Measurements from ENCODE around the gene TTR.
A peak's percentile ranks its signal among the peaks of the same experiment; 100 is the strongest.

The TTR gene
- total RNA-seq, result 0 to 0.18 (median 0) reads per million in 18 experiments

GRCh38 chr18:31591628-31592027 is at the start of gene TTR:
TSS of gene TTR (plus strand) at chr18:31591877. CDS start at chr18:31591903, 26 bp downstream.
- DNase-seq, result no peak

DNA sequence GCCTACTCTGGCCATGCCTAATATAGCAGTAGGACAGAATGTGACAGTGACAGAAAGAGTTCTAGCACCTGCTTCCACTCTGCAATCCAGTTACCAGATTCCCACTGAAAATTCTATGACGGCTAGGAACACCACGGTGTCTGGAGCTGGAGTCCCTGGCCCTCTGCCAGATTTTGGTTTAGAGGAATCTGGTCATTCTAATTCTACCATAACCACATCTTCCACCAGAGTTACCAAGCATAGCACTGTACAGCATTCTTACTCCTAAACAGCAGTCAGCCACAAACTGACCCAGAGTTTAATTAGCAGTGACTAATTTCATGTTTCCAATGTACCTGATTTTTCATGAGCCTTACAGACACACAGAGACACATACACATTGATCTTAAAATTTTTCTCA is 45.2 kb upstream of the TTR start:
- no peak for DNase-seq

GRCh38 chr18:31548853-31549252 is 42.8 kb upstream of the TTR start:
- DNase-seq, result no peak

- no peak for DNase-seq
Measured at GRCh38 chr18:31549416-31549815, 42.3 kb upstream of the TTR start.

DNA sequence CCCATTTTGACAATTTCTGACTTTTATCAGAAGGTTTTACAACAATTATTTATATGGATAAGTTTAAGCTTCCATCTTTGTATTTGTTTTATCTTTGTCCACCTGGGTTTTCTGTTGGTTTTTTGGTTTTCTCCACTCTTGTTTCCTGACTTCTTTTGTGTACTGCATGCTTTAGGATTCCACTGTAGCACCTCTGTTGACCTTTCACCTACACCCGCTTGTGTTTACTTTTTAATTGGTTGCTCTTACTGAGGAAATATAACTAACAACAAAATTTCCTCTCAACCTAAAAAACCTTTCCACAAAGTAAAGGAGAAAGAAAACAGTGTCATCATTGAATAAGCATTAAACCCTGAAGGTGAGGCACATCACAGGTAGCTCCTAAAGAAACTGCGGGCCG is 39.8 kb upstream of the TTR start:
- no peak for DNase-seq

DNA sequence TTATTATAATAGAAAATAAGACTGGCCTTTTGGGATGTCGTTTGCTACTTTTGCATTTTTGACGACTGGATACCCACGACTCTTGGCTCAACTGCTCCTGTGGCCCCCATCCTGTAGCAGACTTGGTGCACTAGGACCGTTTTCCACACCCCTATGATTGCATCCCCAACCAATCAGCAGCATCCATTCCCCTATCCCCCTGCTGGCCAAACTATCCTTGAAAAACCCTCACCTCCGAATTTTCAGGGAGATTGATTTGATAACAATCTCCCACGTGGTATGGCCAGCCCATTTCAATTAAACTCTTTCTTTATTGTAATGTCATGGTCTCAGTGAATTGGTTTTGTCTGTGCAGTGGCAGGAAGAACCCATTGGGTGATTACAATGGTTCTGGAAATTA is 37.9 kb upstream of the TTR start:
- no peak for DNase-seq

- DNase-seq, result no peak
Measured at GRCh38 chr18:31554776-31555175, 36.9 kb upstream of the TTR start.

DNA sequence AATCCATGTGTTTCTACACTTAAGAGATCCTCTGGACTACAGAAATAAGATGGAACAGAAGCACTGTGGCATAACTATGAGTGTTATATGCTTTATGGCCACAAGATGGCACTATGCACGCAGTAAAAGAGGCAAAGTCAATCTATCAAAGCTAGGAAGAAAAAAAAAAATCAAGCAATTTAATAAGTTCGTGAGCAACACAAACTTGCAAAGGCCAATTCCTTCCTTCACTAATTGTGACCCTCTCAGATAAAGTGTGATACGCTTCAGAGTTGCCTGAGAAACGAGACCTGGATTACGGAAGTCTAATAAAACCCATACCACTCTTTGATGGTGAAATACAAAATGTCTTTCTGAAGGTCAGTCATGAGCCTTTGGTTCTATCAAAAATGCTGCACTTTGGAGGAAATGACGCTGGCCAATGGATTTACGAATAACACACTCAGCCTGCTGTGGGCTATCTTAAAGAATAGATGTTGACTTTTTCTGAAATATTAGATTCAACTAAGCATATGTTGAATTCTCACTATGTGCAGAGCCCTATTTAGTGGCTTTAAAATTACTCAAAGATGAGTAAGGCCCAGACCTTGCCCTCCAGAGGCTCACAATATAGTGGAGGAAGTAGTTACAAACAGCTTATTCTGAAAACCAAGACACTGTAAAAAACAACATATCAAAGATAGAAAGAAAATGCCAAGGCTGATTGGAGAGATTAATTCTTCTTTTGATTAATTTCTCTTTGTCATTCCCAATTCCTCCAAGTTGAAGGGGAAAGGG is 35.5 kb upstream of the TTR start:
- DNase-seq, result peak; percentile 68 to 78

- DNase-seq, result no peak
Measured at GRCh38 chr18:31557446-31557845, 34.2 kb upstream of the TTR start.

DNA sequence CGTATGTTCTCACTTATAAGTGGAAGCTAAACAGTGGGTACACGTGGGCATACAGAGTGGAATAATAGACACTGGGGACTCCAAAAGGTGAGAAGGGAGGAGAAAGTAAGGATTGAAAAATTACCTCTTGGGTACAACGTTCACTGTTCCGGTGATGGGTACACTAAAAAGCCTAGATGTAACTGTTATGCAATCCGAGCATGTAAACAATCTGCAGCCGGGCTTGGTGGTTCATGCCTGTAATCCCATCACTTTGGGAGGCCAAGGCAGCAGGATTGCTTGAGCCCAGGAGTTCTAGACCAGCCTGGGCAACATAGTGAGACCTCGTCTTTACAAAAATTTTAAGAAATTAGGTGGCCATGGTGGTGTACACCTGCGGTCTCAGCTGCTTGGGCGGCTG is 33.1 kb upstream of the TTR start:
- no peak for DNase-seq

- no peak for DNase-seq
Measured at GRCh38 chr18:31562726-31563125, 29.0 kb upstream of the TTR start.

GRCh38 chr18:31563778-31564177 is 27.9 kb upstream of the TTR start:
- no peak for DNase-seq

DNA sequence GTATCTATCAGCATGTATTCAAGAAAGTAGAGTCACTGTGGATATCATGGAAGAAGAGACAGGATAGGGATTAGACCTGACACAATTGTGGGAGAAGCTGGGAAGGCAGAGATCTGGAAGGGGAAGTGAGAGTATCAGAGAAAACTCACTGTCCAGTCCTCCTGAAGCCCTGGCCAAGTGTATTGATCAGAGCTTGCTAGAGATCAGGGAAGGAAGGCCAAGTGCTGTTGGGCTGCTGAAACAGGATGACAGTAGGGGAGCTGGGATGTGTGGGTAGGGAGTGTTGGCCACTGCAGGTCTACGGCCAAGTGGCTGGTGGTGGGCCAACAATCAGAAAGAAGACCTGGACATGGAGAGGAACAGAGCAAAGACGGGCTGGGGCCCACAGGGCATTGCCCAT is 26.3 kb upstream of the TTR start:
- no peak for DNase-seq

DNA sequence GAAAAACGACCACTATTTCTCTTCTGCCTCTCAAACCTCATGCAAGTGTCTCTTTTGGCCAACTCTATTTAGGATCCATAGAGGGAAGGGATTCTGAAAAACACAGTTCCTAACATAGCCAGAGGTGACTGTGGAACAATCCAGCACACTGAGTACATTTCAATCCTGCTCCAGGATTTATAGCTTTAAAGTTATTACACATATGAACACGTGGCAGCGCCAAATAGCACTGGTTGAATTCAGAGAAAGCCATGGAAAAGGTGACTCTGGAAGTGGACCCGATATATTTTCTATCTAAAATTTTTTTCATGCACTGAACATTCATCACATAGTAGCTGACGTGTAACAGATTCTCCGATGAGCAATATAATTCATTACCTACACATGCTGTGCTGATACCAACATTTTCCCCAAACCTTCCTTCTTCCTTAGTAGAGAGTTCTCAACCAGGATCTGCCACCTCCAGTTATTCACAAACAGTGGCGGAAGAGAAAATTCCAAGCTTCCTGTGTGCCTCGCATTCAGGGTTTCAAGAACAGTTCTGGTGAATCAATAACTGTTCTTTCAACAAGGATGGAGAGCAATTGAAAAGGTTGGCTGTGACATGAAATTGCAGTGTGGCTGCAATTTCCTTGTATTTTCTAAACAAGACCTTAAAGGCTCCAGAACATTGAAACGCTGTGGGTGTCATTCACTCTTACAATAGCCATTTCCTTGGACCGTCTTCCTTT is 25.7 kb upstream of the TTR start:
- DNase-seq, result no peak

DNA sequence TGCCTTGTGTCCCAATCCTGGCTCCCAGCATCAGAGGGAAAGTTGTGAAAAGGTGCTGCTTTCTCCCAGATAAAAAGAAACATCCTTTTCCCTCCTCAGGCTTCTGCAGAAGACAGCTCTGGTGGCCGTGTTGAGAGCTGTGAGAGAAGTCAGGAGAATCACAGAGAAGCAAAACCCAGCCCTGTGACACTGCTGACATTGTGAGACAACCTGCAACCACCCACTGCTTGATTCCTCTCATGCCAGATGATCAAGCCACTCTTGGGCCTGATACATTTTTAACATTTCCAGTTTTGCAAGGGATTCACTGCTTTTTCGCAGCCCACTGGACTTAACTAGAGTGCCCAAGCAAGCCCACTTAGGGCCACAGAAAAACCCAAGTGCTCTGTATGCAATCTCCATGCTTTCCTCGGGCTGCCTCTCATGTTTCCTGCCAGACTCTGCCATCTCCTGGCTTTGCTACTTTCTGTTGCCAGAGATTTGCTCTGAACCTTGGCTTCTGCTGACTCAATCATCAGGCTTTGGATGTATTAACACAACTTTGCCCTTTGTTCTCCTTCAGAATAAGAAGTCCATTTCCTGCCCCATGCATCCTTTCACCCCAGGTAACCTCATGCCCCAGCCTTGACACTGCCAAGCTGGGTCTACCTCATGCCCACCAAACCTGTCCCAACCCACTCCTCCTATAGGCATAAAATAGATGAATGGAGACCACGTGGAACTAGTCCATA is 24.9 kb upstream of the TTR start:
- DNase-seq, result no peak

DNA sequence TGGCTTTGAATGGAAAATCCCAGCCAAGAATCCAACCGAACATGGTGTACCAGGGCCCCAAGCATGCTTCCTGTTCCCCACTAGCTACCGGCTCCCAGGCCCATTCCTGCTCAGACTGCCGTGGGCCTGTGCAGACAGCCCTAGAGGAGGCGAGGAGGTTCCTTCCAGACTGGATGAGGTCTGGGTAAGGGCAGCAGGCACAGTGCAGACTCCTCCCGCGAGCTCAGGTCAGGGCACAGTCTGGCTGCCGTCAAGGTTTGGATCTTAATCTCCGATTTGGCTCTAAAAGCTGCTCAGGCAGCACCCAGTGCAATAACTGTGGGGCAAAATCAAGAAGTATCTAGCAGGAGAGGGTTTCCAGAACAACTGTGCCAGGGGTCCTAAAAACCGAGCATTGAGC is 19.3 kb upstream of the TTR start:
- DNase-seq, result no peak

GRCh38 chr18:31573051-31573450 is 18.6 kb upstream of the TTR start:
- no peak for DNase-seq

GRCh38 chr18:31574359-31574758 is 17.3 kb upstream of the TTR start:
- DNase-seq, result peak; percentile 91 to 92

- no peak for DNase-seq
Measured at GRCh38 chr18:31575515-31576257, 16.0 kb upstream of the TTR start.

- no peak for DNase-seq
Measured at GRCh38 chr18:31576670-31577069, 15.0 kb upstream of the TTR start.

- DNase-seq, result no peak
Measured at GRCh38 chr18:31577195-31577594, 14.5 kb upstream of the TTR start.

DNA sequence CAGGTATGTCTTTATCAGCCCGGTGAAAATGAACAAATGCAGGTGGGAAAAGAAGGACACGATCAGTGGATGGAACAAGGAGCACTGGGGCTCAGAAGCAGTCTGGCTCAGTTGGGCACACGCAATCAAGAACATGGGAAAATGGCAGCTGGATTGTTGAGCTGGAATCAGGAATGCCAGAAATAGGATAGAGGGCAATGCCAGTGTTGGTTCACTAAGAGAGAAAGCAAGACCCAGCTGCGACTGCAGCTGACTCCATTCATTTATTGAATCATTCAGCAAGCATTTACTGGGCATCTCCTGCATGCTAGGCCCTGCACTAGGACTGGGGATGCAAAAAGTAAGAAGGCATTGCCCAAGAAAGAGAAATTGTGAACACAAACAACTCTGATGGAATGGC is 13.6 kb upstream of the TTR start:
- no peak for DNase-seq

- DNase-seq, result no peak
Measured at GRCh38 chr18:31579375-31579774, 12.3 kb upstream of the TTR start.

Data from inflammatory macrophage (primary cell).